ENCODE data around the gene TMEM132D.

The TMEM132D gene

DNA sequence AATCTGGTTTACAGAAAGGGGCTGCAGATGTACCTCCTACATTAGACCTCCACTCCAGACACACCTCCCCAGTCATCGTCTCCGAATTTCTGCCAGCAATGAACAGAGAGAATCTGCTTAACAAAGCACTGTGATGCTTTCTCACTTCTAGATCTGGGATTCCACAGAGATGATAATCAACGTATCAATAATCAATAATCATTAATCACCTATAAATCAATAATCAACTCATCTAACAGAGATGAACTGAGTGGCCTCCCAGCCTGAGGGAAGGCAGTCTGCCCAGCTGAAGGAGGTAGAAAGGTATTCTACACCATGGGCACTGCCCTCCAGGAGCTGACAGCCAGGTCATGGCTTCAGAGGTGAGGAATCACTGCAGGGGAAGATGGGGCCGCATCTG lies 183.2 kb downstream of the TMEM132D start:
- DNase-seq = no peak

DNA sequence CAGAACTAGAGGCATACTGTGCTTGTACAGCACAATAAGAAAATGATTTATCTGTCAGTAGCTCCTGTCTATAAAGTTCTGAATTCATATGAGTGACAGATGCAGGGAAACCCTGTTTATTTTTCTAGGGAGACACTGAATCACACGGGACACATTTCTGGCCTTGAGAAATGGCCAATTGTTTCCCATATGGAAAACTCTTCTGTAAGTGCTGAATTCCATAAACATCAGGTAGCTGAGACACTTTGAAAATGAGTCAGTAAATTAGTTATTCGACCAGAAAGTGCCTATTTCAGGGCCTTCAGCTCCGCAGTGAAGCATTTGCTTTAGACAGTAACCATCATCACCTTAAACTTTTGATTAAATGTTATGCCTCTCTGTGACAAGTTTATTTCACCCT lies 184.4 kb downstream of the TMEM132D start:
- no peak for DNase-seq

GRCh38 chr12:129717438-129717837 lies 186.4 kb downstream of the TMEM132D start:
- DNase-seq = no peak

- DNase-seq = no peak
These were observed 187.0 kb downstream of the TMEM132D start for GRCh38 chr12:129716825-129717224.

- no peak for DNase-seq
These were observed 197.1 kb downstream of the TMEM132D start for GRCh38 chr12:129706716-129707115.

DNA sequence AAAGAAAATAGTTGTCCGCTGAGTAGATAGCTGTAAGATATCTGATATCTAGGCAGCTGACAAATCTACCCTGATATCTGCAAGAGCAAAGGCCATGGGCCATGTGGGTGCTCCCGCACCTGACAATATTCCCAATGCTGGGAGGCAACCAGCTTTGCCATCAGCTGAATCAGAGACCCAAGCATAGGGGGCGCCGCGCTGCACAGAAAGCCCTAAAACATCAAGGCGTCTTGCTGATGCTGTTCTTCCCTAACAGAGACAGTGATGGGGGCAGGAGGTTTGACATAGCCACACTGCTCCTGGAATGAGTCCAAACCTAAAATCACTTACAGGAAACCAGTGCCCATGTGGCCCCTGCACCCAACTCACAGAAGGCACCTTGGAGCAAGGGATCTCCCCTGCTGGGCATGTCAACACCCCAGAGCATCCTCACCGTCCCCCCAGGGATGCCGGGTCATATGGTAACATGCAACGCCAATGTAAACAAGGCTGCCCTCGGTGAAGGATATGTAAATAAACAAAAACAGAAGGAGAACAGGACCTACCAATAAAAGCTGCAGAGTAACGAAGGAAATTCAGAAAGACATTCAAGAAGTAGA lies 199.5 kb downstream of the TMEM132D start:
- no peak for DNase-seq

DNA sequence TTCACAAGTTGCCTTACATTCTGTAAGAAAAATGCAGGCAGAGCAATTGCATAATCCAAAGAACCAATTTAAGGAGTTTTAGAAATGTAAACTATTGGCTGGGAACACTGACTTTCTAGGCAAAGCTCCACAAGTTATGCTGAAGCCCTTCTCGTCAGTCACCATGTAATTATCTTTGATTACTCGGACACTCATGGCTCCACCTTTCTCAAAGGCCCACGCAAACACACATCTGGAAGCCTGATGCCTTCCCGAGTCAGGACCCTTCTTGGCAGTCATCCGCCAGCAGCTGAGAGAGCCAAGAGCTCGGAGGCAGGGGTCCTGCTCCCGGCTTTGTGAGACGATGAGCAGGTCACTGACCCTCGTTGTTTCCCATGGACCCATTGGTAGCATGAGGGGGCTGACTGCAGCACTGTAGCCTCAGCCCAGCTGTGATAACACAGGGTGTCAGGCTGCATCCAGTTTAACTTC lies 202.2 kb downstream of the TMEM132D start:
- DNase-seq = no peak

GRCh38 chr12:129700036-129700435 lies 203.8 kb downstream of the TMEM132D start:
- no peak for DNase-seq

- DNase-seq = no peak
These were observed 206.9 kb downstream of the TMEM132D start for GRCh38 chr12:129696926-129697325.

GRCh38 chr12:129696405-129696804 lies 207.4 kb downstream of the TMEM132D start:
- DNase-seq = no peak

DNA sequence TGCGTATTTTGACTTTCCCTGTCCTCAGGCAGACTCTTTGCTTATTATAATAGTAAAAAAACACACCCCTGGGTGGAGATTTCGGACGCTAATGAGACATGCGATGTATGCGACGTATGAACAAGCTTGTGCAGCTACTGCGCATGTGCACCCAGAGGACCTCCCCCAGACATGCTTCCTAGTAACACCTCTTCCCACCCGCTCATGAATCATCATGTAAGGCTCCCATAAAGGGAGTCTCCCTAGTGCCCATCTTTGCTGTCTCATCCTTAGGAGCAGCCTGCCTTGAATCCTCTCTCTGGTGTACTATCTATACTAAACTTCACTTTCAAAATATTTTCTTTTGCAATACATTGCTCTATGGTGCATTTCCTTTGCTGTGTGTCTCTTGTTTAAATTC lies 210.1 kb downstream of the TMEM132D start:
- no peak for DNase-seq

DNA sequence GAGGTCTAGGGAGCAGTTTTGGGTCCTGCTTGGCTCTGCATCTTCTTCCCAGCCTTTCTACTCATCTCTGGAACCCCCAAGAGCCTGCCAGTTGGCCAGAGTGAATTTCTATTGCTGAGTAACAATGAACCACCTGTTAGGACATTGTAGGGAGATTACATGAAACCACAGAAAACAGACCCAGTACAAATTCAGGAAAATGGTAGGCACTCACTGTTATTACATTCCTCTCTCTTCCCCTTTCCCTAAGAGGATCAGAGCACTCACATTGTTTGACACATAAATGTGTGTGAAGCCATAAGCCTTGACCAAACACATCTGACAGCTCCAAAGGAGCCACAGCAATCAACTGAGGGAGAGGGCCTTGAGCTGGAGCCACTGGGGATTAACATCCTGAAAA lies 216.1 kb downstream of the TMEM132D start:
- DNase-seq = no peak

GRCh38 chr12:129681830-129682229 lies 222.0 kb downstream of the TMEM132D start:
- DNase-seq = no peak

DNA sequence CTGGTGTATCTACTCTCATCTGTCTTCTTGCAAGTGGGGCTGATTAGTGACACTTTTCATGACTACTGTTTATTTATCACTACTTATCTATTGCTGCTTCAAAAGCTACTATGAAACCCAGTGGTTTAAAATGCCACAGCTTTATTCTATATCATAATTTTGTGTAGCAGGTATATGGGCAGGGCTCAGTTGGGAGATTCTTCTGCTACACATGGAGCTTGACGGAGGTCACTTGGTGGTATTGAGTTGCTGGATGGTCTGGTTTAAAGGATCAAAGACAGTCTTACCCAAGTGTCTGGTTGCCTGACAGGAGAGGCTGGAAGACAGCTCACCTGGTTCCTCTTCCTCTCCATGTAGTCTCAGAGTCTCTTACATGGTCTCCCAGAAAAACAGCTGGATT lies 222.7 kb downstream of the TMEM132D start:
- no peak for DNase-seq

DNA sequence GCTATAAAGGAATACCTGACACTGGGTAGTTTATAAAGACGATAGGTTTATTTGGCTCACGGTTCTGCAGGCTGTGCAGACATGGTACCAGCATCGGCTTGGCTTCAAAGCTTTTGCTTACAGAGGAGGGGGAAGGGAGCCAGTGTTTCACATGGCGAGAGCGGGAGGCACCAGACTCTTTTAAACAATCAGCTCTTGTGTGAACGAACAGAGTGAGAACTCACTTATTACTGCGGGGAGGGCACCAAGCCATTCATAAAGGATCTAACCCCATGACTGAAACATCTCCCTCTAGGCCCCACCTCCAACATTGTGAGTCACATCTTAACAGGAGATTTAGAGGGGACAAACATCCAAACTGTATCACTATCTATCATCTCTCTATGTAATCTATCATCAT lies 227.4 kb downstream of the TMEM132D start:
- no peak for DNase-seq

GRCh38 chr12:129675947-129676346 lies 227.9 kb downstream of the TMEM132D start:
- DNase-seq = no peak

- no peak for DNase-seq
These were observed 228.3 kb downstream of the TMEM132D start for GRCh38 chr12:129675496-129675895.

- DNase-seq = no peak
These were observed 230.0 kb downstream of the TMEM132D start for GRCh38 chr12:129673806-129674205.

- no peak for DNase-seq
These were observed 231.7 kb downstream of the TMEM132D start for GRCh38 chr12:129672110-129672509.

GRCh38 chr12:129670256-129670920 lies 233.4 kb downstream of the TMEM132D start:
- no peak for DNase-seq

DNA sequence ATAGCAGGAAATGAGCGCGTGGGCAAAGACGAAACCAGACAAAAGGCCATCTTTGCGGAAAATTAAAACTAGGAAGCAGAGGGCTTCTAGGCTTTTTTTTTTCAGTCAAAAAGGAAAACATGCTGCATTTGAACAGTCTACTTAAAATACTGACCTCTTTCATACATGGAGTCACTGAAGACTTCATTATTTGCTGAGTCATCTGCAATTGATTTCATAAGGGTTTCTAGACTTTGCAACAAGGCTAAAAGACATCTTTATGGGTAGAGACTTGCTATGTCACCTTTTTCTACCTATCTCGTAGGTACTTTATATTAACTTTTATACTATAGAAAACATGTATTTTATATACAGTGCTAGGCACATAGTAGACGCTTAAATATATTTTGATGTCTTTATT lies 238.4 kb downstream of the TMEM132D start:
- no peak for DNase-seq

GRCh38 chr12:129662234-129662633 lies 241.6 kb downstream of the TMEM132D start:
- DNase-seq = no peak

DNA sequence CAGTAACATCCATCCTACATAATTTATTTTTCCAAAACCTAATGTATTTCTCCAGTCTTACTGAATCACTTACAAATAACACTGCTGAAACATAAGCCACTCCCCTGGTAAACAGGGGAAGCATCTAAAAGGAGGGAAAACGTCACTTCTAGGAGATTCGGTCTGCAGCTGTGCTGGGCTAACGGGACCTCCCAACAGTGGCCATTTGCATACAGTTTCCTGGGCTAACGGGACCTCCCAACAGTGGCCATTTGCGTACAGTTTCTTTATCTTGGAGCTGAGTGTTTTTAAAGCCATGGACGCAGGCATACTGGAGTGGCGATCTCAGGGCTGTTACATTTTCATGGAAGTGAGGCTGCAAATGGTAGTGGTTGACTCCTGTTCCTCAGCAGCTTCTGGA lies 242.9 kb downstream of the TMEM132D start:
- DNase-seq = no peak

GRCh38 chr12:129659961-129660622 lies 243.7 kb downstream of the TMEM132D start:
- DNase-seq = no peak

All from NCI-H446 treated with DMSO at 0.1 percent for 48 hours (cell line).